Measurements from ENCODE around the gene CD19.

CD19 gene

GRCh38 chr16:28930652-28931051 lies 1.1 kb upstream of the CD19 start:
- TF ChIP-seq CTCF (IDR thresholded peaks at IDR 0.05; ENCODE audit: low read depth, low read length): no peak
- no peak for DNase-seq (ENCODE audit: extremely low read depth, low read depth)

GRCh38 chr16:28932339-28933141 lies 769 bp downstream of the CD19 start:
- no peak for TF ChIP-seq CTCF (IDR thresholded peaks at IDR 0.05; ENCODE audit: low read depth, low read length)
- no peak for DNase-seq (ENCODE audit: extremely low read depth, low read depth)

- TF ChIP-seq CTCF (IDR thresholded peaks at IDR 0.05; ENCODE audit: low read depth, low read length): no peak
- DNase-seq (ENCODE audit: extremely low read depth, low read depth): no peak
These were observed 1.4 kb downstream of the CD19 start for GRCh38 chr16:28933171-28933570.

- DNase-seq (ENCODE audit: extremely low read depth, low read depth): no peak
- no peak for TF ChIP-seq CTCF (IDR thresholded peaks at IDR 0.05; ENCODE audit: low read depth, low read length)
These were observed 3.6 kb downstream of the CD19 start for GRCh38 chr16:28935346-28935745.

GRCh38 chr16:28935924-28936783 lies 4.4 kb downstream of the CD19 start:
- no peak for DNase-seq (ENCODE audit: extremely low read depth, low read depth)
- no peak for TF ChIP-seq CTCF (IDR thresholded peaks at IDR 0.05; ENCODE audit: low read depth, low read length)

- no peak for TF ChIP-seq CTCF (IDR thresholded peaks at IDR 0.05; ENCODE audit: low read depth, low read length)
- DNase-seq (ENCODE audit: extremely low read depth, low read depth): no peak
These were observed 5.0 kb downstream of the CD19 start for GRCh38 chr16:28936784-28937155.

All from AG09319 (cell line).